OCI-LY3 (cell line): Measurements from ENCODE around the gene INPP5F.

Experiments
- CTCF ChIP-seq: fragments of 200-600, 300-600 bp; sonication (generic); IDR thresholded peaks from 2 replicates; pipeline ENCODE4 v1.5.1; 2014; ENCODE audit warnings: antibody characterized with exemption, low read length, low read depth
- EZH2phosphoT487 ChIP-seq: fragments of 200-600 bp; shearing (Covaris generic); IDR thresholded peaks from 2 replicates; pipeline ENCODE4 v1.6.1; 2018; ENCODE audit warnings: antibody characterized with exemption, mixed run types, low read depth

GRCh38 chr10:119859420-119860258 is 133.8 kb downstream of the INPP5F start:
- TF ChIP-seq CTCF: peak; percentile 63
- no peak for TF ChIP-seq EZH2phosphoT487
